NCI-H524 treated with DMSO at 0.1 percent for 48 hours (cell line): ENCODE measurements around the gene EPAS1.

Experiments
- DNase-seq: peaks from one replicate; lab custom pipeline; 2025; lab: John Stamatoyannopoulos, UW

EPAS1 gene

DNA sequence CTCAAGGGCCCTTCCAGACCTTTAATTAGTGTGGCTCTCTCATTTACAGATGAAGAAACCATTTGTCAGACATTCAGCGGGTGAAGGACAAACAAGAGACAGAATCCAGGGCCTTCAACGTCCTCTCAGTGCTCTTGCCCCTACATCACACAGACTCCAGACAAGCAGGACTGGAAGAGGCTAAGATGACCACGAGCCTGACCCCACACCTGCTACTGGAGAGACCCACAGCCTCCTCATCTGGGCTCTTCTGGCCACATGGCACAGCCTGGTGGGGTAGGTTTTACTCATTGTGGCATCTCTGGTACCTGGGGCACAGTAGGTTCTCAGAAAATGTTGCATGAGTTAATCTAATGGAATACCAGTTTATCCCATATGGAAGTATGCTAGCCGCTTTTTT lies 112.5 kb downstream of the EPAS1 start:
- no peak for DNase-seq

DNA sequence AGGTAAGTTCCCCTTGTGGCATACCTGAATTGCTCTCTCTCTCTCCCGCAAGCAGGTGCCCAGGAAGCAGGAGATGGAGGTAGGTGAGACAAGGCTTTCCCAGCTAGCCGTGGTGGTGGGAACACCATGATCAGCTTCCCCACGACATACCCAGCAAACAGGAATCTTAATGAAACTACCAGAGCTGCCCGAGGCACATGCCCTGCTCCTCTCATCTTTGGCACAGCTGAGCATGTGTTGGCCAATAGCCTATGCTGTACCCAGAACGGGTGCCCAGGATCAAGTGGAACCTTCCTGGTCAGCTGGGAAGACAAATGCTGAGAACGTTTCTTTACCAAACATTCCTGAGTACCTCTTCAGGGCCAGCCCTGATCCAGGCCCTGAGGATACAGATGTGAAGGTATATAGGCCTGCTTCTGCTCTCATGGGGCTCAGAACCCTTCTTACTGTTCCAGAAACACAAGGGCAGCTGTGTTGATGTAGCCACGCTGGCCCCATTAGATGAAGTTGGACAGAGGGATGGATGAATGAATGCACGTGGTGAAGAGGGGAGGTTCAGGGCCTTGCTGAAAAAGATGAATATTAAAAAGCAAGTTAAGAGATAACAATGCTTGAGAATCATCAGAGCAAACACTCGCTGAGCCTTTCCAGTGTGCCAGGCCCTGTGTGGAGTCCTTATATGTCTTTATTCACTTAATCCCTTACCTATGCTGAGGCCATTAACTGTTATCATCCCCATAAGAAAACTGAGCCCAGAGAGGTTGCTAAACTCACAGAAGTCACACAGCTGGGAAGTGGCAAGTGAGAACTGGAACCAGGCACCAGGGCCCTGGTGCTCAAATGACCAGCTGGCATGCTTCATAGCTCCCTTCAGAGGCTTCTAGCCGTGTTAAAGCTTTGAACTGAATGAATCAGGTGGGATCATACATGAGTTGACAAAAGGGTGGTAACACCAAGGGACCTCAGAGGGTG lies 113.4 kb downstream of the EPAS1 start:
- no peak for DNase-seq

DNA sequence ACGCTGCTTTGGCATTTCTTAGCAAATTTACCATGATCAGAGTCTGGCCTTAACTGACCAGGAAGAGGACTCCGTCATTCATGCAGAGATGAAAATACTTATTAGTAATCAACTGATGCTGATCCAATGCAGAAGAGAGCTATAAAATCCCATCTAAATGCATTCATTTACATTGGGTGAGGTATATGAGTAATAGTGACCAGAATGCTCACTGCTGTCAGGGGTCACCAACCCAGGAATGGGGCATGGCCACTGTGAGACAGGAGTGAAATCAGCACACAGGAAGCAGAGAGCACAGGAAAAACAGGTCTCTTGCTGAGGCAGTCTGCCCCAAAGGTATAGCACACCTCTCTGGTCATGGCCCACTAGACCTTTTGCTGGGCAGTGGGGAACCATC lies 114.0 kb downstream of the EPAS1 start:
- no peak for DNase-seq

DNA sequence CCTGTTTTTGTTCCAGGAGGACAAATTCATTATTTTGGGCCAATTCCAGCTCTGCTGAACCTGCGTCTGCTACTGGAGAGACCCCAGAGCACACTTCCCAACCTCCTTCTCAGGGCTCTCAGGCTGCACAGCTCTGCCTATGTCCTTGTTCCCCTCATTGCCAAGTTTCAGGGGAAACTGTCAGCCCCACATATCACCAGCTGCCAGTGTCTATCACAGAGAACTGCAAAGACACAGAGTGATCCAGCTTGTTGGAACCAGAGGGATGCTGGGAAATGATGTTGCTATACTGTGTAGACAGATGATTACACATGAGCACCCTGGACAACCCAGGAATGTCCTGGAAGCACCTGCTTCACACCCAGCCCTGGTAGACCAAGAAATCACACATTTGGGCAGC lies 114.8 kb downstream of the EPAS1 start:
- no peak for DNase-seq

DNA sequence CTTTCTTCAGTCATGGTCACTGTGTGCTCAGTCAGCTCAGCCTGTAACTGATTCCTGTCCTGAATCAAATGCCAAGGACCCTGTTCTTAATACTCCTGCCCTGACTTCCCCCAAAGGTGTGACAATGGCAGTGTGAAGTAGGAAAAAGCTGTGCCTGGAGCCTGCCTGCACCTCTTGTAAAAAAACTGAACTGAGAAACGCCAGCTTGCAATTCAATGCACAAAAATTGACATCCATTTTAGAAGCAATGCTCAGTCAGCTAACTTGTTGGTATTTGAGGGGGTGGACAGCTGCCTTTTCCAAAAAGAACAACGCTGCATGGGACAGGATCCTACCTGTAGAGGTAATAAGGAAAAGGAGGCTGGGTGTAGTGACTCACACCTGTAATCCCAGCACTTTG lies 115.9 kb downstream of the EPAS1 start:
- no peak for DNase-seq

DNA sequence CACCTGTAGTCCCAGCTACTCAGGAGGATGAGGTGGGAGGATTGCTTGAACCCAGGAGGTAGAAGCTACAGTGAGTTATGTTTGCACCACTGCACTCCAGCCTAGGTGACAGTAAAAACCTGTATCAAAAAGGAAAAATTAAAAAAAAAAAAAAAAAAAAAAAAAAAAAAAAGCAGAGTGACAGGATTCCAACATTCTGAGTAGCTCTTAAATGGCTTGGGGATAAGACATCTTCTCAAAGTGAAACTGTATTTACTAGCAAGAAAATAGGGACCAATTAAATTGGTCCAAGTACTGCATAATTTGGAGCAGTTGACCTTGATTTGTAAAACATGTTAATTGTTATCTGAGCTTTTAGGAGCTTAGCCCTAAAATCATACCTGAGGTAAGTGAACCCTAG lies 116.4 kb downstream of the EPAS1 start:
- DNase-seq, result no peak

DNA sequence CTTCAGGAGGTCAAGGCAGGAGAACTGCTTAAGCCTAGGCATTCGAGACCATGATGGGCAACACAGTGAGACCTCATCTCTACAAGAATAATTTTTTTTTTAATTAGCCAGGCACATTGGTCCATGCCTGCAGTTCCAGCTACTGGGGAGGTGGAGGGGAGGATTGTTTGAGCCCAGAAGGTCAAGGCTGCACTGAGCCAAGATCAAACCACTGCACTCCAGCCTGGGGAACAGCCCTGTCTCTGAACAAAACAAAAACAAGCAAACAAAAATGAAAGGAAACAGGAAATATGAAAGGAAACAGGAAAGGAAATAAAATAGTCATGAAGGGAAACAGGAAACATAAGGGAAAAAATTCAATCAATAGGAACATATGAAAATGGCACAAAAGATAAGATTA lies 117.5 kb downstream of the EPAS1 start:
- no peak for DNase-seq

DNA sequence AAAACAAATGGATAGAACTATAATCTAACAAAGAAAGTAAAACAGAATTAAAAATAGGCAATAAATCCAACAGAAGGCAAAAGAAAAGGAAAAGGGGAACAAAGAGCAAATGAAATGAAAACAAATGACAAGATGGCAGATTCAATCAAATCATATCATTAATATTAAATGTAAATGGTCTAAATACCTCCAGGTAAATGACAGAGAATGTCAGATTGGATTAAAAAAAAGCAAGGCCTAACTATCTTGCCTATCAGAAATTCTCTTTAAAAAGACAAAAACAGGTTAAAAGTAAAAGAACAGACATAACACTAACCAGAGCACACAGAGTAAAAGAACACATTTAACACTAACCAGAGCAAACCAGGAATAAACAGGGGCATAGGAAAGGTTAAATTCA lies 119.1 kb downstream of the EPAS1 start:
- DNase-seq, result no peak

DNA sequence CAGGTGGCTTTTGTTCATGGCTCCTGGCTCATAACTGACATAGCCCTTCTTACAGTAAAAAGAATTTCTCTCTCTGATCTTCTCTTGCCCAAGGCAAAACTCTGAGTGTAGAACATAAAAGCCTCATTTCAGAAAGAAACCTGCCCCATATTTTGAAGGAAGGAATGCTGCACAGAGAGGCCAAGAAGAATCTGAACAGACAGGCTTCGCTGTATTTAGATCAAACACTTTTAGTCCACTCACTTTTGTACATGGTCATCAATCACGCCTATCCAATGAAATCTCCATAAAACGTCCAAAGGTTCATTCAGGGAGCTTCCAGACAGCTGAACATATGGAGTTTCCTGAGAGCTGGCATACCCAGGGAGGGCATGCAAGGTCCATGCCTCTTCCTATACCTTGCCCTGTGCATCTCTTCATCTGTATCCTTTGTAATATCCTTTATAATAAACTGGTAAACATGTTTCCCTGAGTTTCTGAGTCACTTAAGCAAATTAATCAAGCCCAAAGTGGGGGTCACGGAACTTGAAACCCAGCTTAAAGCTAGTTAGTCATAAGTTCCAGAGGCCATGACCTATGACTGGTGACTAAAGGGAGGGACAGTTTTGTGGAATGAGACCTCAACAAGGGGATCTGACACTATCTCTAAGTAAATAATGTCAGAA lies 119.7 kb downstream of the EPAS1 start:
- DNase-seq, result no peak

DNA sequence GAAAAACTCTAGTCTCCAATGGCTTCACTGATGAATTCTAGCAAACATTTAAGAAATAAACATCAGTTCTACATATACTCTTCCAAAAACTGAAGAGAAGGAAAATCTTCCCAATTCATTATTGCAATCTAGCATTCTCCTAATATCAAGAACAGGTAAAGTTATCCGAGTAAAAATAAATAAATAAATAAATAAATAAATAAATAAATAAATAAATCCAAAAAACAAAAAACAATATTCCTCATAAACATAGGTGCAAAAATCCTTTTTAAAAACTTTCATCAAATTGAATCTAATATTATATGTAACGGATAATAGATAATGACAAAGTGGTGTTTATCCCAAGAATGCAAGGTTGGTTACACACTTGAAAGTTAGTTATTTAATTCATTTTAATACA lies 123.7 kb downstream of the EPAS1 start:
- no peak for DNase-seq

DNA sequence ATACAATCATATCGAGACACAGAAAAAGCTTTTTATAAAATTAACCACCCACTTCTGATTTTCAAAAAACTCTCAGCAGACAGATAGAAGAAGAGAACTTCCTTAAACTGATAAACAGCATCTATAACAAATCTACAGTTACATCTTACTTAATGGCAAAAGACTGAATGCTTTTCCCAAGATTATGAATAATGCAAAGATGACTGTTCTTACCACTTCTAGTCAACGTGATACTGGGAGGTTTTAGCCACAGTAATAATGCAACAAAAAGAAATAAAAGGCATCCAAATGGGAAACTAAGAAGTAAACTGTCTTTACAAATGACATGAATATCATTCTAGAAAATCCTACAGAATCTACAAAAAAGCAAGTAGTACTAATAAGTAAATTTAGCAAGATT lies 124.2 kb downstream of the EPAS1 start:
- no peak for DNase-seq

DNA sequence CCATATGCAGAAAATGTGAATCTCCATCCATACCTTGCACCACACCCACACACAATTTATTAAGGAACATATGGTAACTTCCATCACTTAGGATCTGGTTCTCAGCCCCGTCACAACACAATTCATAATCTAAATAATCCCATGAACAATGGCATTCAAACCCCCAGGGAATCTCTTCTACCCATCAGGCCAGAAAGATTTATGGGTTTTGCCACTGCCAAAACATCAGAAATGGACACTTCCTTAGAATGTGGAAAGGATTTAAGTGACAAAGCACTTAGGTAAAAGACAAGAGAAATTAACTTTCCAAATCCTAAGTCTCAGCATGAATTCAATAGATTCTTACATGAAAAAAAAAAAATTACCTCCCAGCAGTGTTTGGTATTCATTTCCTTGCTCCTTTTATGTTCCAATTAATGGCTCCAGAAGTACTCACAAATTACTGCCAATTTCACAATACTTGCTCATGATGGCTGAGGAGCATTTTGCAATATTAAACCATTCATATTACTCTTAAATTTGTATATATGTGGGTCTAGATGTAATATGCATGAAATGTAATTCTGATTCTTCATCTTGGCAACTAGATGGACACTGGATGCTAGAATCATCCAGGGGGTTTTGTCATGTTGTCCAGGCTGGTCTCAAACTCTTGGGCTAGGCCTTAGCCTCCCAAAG lies 125.6 kb downstream of the EPAS1 start:
- DNase-seq, result peak; percentile 2

DNA sequence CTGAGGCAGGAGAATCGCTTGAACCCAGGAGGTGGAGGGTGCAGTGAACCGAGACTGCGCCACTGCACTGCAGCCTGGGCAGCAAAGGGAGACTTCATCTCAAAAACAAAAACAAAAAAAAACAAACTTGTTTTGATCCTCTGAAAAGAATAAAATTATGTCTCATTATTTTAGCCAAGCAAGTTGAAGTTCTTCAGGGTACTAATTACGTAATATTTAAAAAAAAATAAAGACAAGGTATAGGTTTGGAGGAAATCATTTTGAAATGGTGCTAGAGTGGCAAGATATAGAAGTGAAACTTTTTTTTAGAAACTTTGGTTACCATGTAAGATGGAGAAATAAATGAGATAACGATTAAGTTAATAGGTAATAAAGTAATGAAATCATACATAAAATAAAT lies 127.7 kb downstream of the EPAS1 start:
- no peak for DNase-seq

DNA sequence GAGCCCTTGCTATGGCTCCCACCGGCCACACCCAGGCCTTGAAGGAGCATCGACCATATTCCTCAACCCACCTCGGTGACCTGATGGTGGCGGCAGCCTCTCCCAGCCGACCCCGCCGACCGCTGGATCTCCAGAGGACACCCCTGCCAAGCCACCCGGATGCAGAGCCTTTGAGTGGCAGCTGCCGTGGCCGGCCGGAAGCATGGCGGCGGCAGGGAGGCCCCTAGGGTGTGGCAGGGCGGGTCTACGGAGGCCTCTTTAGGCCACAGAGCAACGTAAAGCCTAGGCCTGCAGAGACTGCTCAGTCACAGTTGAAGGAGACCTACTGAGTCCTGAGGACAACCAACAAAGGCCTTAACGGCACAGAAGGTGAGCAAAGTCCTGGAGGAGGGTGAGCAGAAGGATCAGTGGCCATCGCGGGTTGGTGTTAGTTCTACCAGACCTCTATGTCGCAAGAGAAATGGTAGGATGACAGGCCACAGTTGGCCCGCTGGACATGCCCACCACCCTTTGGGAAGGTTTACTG lies 131.8 kb downstream of the EPAS1 start:
- DNase-seq, result no peak

DNA sequence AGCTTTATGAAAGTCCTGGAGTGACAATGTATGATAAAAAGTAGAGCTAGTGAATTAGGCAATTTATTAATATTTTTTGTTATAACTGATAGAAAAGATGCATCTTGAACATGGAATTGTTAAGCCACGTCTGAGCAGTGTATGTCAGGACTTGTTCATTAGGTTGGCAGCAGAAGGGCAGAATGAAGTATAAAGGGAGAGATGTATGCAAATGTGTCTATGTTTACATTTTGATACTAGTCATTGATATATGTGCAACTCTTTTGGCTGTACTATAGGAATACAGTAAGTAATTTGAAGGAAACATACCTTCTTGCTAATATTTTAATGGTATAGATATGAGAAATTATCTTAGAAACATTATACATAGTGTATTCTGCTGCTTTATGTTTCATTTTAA lies 133.2 kb downstream of the EPAS1 start:
- no peak for DNase-seq

DNA sequence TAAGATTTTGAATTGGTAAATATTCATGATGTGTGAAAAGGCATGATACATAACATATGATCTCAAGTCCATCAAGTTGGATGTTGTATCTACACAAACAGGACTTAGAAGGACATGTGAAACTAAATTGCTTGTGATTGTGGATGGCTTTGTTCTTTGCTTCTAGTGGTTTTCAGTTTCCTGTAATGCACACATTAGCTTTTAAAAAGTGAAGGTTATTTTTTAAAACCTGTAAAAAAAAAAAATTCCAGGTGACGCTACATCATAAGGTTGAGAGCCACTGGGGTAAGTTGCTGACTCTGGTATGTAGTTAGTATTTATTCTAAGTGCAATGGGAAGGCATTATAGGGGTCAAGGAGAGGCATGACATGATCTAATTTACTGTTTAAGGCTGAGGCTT lies 133.8 kb downstream of the EPAS1 start:
- DNase-seq, result no peak

DNA sequence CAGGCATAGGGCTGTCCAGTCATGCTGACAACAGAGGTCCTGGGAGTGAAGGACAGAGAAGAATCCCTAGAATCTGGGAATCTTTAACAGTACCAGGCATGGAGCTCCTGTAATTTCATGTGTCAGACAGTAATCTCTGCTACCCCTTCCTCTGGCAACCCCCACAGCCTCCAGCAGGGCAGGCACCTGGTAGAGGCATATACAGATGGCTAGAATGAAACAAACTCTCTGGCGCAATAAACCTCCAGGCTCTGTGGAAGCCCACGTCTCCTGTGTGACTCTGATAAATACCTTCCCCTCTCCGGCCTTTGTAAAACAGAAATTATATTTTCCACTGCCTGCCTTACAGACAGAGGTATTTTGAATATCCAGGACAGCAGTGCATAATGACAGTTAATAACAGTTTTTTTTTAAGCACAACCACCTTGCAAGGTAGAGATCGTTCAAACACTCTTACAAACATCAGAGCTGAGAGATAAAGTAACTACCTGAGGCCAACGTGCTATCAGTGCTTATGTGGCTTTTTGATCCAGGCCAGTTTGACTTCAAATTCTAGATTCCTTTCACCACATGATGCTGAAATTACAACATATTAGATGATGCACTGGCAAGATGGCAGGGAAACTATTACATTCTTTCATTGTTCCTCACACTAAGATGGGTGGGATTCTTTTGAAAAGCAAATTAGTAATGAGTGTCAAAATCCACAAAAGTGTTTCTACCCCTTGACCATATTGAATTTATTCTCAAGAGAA lies 134.5 kb downstream of the EPAS1 start:
- no peak for DNase-seq

DNA sequence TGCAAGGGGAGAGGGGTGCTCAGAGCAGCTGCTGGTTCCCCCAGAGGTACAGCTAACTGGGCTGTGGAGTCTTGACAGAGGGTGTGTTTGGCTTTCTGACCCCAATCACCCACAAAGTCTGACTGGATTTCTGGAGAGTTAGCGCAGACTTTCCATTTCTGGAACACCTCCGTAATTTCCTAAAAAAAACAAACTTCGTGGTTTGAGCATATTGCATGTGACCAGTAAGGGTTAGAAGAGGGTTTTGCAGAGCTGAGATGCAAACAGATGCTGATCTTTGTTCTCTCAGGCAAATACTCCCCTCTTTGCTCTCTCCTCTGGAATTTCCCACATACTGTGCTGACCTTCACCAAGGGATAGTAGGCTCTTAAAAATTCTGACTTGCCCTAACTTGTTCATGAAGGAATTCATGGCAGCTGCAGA lies 137.7 kb downstream of the EPAS1 start:
- no peak for DNase-seq

DNA sequence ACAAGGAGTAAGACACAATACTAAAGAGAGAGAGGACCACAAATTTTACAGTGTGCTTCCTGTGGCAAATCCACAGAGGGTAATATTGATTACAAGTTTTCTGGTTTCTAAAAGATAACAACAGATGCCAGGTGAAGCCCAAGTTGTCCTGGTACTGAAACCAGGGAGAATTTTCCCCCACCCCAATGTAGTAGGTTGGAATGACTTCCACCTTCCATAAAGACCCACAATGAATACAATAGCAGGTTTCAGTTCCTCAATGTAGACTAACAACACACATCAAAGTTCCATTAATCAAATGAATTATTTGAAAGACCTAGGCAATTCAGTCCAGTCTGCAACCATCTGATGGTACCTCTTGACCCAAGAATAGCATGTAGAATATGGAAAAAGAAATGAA lies 138.1 kb downstream of the EPAS1 start:
- no peak for DNase-seq

DNA sequence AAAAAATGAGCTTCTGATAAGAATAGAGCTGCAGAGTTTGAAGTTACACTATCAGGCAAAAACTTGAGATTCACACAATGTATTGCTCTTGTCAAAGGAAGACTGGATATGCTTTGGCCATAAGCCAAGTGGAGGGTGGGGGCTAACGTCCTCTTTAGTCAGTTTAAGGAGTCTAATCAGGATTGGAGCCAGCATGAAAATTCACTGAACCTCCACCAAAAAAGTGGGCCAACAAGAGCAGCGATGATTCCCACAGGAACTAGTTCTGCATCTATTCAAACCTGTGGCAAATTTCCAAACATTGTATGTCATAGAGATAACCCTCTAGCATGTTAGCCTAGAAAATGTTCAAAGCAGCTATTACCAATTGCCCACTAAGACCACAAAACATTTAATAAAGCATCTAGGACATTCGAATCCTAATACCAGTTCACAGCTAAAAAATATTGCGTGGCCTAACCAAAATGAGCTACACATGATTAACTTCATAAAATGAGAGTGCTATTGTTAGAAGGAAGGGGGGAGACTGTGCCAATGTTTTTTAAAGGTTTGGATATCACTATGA lies 138.7 kb downstream of the EPAS1 start:
- DNase-seq, result no peak
